Right lobe of liver (tissue), 4 donors: ENCODE results near the gene CDH23.

ENCODE experiments used
- POLR2A ChIP-seq: fragments of 450-650 bp; IDR thresholded peaks from one replicate; pipeline ENCODE4 v1.6.1; 2017; ENCODE audit warnings: antibody characterized with exemption, mild to moderate bottlenecking
- TF ChIP-seq, protein P1 (sequence below), 4 donors: fragments of 200-600 bp in 3 of 4; fragments of 450-650 bp in 1 of 4; IDR thresholded peaks; one replicate each; pipeline versions ENCODE4 v1.5.1 to v1.8.0; 2016 to 2022; ENCODE audit warnings: antibody characterized with exemption in 4 of 4, mild to moderate bottlenecking in 2 of 4
- donor health status: DM: no; HTN: no; CAD: no.
- donor health status: DM: no; HTN: no; CAD: no.
- donor health status: DM: no; HTN: yes; CAD: no.

DNA sequence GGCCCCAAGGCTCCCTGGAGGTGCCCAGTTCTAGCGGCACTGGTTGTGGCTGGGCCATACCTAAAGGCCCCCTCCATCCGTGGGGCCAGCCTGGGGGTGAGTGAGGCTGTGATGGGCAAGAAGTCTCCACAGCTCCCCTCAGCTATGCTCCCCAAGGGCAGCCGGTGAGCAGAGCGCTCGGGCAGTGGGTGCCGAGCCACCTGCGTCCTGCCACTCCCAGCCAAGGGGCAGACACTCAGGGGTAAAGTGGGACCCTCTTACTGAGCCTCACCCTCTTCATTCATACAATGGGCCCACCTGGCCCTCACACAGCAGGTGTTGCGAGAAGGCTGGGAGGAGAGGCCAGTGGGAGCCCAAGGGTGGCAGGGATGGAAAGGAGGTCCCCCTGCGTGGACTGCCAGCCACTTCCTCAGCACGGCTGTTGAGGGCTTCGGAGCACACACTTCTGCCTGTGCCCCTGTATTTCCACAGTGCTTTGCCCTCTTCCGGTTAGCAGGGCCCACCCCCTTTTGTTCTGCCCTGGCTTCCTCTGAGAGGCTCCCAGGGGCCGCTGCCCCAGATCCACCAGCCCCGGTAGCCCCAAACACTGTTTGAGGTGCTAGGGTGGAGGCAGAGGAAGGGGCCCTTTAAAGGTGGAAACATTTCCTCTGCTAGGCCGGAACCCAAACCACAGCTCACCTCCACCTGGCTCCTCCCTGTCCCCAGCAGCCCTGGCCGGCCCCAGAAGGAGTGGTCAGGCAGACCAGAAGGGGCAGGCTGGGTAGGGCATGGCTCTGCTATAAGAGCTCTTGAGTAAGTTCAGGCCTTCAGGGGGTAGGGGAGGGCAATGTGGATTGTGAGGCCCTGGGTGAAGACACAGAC lies 339.2 kb downstream of the CDH23 start:
- TF ChIP-seq, protein P1, sequence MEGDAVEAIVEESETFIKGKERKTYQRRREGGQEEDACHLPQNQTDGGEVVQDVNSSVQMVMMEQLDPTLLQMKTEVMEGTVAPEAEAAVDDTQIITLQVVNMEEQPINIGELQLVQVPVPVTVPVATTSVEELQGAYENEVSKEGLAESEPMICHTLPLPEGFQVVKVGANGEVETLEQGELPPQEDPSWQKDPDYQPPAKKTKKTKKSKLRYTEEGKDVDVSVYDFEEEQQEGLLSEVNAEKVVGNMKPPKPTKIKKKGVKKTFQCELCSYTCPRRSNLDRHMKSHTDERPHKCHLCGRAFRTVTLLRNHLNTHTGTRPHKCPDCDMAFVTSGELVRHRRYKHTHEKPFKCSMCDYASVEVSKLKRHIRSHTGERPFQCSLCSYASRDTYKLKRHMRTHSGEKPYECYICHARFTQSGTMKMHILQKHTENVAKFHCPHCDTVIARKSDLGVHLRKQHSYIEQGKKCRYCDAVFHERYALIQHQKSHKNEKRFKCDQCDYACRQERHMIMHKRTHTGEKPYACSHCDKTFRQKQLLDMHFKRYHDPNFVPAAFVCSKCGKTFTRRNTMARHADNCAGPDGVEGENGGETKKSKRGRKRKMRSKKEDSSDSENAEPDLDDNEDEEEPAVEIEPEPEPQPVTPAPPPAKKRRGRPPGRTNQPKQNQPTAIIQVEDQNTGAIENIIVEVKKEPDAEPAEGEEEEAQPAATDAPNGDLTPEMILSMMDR (IDR thresholded peaks at IDR 0.05) = no peak
- no peak for TF ChIP-seq POLR2A
